Activated CD8-positive, alpha-beta memory T cell treated with anti-CD3 and anti-CD28 coated beads, Interleukin-2, amount 50 U/mL, for 1 hour (primary cell): ENCODE data around the gene LMNTD2.

Source experiments
- DNase-seq: peaks from one replicate; pipeline ENCODE4 v3.0.0-alpha.2; 2020; ENCODE audit errors: extremely low read depth

LMNTD2 gene, protein sequence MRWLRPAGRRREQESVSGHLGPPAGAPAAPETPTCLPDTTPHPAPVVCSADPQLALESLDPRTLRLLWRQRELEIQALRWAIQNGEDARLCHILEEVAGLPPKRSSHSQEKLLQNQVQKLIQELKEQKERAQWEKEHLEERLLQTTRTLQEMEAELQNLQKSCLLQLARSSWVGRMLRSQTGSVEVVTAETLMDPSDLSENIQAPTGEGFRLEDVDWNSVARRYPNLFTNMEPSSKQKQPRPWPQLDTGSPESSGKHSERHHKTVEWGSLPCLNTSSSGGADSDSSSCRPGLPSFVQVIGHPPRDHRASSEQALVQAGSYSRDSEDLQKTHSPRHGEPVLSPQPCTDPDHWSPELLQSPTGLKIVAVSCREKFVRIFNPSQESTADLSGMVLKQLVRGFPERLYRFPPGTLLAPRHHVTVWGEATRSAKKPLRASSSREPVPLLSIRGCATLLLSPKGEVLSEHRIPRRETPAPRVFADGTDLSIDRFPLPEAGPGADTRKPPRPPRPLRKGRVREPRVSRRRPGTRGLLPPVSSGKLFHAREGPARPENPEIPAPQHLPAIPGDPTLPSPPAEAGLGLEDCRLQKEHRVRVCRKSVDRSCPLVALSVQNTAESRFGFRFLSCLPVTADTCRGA

DNA sequence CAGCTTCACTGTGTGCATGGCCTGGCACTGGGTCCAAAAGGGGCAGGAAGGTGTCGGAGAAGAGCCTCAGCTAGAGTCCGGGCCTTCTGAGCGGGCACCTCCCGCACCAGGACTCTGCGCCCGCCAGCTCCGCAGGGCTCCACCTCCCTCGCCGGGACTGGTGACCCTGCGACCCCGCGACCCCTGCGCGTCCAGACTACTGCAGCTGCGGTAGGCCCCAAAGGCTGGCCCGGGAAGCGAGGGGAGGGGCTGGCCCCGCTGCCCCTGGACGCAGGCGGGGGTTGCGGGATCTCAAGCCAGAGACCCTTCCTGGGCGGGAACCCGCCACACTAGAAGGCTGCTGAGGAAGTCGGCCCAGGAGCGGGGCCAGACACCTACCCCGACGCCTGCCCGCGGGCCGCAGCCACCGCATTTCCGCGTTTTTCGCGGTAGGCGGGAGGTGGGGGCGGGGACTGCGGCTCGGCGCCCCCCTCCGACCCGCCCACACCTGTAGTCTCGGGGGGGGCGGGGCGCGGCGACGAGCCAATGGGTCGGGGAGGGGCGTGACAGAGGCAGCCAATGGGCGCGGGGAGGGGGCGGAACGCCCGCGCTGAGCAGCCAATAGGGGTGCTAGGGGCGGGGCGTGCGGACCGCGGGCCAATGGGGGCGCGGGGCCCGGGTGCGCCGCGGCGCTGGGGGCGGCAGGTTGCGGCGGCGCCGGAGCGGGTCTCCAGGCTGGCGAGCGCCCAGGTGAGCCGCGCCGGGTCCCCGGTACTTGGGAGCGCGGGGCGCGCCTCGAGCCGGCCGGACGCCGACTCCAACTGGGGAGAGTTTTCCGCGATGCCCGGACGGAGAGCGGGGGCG, at the start of gene LMNTD2, which contains the start of gene RASSF7:
LMNTD2 (minus strand) TSS at position 434 of the 843 bp plus-strand sequence; CDS start at position 412, 22 bp downstream.
RASSF7 (plus strand) TSS at position 666 of the 843 bp plus-strand sequence. CDS start 799 bp downstream, outside the sequence.
- peak; percentile 83 for DNase-seq

DNA sequence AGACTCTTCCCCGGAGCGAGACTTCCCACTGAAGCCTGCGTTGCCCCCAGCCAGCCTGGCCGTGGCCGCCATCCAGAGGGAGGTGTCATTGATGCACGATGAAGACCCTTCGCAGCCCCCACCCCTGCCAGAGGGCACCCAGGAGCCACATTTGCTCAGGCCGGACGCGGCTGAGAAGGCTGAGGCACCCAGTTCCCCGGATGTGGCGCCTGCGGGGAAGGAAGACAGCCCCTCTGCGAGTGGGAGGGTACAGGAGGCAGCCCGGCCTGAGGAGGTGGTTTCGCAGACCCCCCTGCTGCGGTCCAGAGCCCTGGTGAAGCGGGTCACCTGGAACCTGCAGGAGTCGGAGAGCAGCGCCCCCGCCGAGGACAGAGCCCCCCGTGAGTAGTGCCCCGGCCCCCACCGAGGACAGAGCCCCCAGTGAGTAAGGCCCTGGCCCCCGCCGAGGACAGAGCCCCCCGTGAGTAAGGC, 48.8 kb upstream of the LMNTD2 start:
- DNase-seq, result no peak

DNA sequence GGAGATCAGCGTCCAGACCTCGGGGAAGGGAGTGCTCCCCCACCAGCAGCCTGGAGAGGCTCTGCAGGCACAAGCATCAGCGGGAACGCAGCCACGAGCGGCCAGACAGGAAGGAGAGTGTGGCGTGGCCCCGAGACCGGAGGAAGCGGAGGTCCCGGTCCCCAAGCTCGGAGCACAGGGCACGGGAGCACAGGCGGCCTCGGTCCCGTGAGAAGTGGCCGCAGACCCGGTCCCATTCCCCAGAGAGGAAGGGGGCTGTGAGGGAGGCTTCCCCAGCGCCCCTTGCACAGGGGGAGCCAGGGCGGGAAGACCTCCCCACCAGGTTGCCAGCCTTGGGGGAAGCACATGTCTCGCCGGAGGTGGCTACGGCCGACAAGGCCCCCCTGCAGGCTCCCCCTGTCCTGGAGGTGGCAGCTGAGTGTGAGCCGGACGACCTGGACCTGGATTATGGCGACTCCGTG, 48.3 kb upstream of the LMNTD2 start:
- DNase-seq, result no peak

DNA sequence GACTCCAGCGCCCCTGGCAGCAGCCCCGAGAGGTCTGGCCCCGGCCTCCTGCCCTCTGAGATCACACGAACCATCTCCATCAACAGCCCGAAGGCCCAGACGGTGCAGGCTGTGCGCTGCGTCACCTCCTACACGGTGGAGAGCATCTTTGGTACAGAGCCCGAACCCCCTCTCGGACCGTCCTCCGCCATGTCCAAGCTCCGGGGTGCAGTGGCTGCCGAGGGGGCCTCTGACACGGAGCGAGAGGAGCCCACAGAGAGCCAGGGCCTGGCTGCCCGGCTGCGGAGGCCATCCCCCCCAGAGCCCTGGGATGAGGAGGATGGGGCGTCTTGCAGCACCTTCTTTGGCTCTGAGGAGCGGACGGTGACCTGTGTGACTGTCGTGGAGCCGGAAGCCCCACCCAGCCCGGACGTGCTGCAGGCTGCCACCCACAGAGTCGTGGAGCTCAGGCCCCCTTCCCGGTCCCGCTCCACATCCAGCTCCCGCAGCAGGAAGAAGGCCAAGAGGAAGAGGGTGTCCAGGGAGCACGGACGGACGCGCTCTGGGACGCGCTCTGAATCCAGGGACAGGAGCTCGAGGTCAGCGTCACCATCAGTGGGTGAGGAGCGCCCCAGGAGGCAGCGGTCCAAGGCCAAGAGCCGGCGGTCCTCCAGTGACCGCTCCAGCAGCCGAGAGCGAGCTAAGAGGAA, 47.6 kb upstream of the LMNTD2 start:
- DNase-seq, result no peak

DNA sequence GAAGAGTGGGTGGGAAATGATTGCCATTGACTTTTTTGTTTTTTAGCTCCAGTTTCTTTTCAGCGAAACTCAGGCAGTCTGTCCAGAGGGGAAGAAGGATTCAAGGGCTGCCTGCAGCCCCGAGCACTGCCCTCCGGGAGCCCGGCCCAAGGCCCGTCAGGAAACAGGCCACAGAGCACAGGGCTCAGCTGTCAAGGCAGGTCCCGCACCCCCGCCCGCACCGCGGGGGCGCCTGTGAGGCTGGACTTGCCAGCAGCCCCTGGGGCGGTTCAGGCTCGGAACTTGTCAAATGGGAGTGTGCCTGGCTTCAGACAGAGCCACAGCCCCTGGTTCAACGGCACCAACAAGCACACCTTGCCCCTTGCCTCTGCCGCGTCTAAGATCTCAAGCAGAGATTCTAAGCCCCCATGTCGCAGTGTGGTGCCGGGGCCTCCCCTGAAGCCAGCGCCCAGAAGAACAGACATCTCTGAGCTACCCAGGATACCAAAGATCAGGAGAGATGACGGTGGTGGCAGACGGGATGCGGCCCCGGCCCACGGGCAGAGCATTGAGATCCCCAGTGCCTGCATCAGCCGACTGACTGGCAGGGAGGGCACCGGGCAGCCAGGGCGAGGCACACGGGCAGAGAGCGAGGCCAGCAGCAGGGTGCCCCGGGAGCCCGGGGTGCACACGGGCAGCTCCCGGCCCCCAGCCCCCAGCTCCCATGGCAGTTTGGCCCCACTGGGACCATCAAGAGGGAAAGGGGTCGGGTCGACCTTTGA, 46.7 kb upstream of the LMNTD2 start:
- DNase-seq, result no peak

DNA sequence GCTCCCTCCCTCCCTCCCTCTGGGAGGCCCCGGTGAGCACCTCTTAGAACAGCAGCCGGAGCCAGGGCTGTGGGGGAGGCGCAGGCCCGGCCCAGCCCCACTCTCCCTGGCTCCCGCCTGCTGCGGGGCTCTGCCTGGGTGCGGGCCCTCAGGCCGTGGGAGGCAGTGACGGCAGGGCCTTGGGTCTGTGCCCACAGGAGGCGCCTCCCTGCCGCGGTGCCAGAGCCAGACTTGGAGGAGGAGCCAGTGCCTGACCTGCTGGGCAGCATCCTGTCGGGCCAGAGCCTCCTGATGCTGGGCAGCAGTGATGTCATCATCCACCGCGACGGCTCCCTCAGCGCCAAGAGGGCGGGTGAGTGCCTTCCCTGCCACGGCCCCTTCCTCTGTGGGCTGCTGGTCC, 45.7 kb upstream of the LMNTD2 start:
- DNase-seq, result no peak

DNA sequence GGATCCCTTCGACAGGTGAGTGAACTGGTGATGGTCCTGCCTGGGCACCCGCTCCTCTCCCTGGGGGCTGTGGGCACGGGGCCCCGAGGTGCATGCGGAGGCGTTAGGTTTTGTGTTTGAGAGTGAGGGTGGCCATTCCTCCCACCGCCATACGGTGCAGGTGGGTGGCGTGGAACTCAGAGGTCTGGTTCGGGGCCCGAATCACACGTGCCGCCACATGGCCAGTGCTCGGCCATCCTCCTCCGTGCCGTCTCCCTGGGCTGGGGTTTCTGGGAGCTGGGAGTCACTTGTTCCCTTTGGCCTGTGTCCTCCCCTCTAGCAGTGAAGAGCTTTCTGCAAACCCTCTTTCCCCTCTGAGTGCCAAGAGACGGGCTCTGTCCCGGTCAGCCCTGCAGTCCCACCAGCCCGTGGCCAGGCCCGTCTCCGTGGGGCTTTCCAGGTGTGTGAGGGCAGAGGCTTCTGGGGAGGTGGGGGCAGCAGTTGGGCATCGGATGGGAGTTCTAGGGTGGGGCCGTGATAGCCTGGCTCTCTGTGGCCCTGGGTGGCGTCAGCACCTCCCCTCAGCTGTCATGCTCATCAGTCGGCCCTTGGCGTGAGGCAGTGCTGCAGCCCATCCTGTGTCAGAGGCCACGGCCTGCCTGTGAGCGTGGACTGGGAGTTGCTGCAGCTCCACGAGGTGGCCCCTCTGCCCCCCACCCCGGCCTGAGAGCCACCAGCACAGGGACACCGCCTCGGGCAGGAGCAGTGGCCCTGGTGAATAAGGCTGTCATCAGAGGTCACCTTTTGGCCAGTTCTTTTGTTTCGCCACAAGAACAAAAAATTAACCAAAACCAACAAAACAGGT, 45.0 kb upstream of the LMNTD2 start:
- no peak for DNase-seq

DNA sequence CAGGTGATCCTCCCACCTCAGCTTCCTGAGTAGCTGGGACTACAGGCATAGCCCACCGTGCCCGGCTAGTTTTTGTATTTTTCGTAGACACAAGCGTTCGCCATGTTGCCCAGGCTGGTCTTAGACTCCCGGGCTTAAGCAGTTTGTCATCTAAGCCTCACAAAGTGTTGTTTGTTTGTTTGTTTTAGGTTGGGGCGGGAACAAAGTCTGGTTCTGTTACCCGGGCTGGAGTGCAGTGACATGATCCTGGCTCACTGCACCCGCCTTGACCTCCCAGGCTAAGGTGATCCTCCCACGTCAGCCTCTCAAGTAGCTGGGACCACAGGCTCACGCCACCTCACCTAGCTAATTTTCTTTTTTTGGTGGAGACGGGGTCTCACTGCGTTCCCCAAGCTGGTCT, 42.6 kb upstream of the LMNTD2 start:
- DNase-seq, result no peak

DNA sequence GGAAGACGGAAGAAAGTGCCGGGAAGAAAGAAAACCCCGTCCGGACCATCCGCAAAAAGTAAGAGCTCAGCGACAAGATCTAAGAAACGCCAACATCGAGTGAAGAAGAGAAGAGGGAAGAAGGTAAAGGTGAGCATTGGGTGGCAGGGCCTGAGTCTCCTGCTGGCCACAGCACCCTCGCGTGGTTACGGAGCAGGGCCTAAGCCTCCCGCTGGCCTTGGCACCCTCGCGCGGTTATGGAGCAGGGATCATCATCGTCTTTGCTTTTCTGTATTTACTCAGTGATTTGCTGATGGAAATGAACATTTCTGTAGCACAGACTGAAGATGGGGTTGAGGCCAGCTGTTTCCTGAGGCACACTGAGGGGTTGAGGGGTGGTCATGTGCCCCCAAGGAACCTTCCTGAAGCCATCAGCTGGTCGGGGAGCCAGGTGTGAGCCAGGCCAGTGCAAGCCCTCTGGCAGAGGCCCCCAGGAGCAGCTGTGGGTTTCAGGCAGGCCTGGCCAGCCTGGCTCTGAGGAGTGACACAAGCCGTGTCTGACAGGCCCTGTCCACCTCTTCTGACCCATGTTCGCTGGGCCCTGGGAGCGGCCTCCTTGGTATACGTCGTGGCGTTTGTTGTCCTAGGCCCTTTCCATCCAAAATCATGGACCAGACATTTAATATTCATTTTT, 41.2 kb upstream of the LMNTD2 start:
- no peak for DNase-seq

DNA sequence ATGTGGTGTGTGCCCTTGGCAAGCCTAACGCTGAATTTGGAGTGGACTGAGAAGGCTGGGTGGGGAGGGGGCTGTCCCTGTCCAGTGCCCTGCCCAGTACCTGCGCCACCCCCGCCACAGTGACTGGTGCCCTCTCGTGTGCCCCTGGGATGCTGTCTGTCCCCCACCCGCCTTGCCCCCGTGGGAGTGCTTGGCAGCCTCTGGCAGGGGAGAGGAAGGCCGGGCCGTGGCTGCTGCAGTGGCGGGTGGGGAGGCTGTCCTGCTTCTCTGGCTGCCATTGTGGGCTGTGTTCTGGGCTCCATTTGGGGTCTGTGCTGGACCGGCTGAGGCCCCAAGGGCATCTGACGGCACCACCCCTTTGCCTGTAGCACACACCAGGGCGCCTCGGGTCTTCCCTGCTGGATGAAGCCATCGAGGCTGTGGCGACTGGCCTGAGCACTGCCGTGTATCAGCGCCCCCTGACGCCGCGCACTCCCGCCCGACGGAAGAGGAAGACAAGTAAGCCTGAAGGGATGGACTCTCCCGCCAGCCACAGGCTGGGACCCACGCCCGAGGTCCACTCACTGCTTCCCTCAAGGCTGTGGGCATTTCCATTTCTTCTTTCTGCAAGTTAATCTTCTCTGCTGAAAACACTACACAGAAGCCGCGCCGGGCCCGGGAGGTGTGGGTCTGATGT, 37.6 kb upstream of the LMNTD2 start:
- DNase-seq, result no peak

DNA sequence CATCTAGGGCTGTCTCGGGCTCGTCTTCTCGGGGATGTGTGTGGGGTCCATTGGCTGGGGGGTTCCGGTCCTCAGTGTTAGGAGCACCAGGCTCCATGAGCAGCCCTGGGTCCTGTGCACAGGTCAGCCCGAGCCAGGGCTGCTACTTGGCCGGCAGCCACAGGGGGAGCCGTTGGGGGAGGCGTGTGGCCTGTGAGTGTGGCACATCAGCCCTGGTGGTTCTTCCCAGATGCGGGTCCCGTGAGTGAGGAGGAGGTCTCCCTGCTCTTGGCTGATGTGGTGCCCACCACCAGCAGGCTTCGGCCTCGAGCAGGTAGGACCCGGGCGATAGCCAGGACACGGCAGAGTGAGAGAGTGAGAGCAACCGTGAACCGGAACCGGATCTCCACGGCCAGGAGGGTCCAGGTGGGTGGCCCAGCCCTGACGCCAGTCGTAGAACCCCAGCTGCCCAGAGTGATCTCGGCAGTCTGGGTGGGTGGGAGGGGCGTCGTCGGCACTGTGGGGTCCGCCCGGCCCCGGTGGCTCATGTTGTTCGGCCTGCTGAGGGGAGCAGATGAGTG, 36.7 kb upstream of the LMNTD2 start:
- DNase-seq, result no peak

DNA sequence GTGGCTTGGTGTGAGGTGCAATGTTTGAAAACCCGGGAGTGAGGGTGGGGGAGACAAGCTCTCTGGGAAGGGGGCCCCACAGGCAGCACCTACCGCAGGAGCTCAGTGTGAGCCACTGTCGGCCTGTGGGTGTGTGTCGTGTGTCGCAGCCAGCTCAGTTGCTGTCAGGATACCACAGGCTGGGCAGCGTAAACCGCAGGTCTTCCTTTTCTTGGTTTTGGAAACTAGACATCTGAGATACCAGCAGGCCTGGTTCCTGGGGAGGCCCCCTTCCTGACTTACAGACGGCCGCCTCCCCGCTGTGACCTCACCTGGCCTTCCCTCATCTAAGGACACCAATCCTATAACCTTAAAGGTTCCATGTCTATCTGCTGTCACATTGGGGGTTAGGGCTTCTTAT, 35.8 kb upstream of the LMNTD2 start:
- DNase-seq, result no peak

DNA sequence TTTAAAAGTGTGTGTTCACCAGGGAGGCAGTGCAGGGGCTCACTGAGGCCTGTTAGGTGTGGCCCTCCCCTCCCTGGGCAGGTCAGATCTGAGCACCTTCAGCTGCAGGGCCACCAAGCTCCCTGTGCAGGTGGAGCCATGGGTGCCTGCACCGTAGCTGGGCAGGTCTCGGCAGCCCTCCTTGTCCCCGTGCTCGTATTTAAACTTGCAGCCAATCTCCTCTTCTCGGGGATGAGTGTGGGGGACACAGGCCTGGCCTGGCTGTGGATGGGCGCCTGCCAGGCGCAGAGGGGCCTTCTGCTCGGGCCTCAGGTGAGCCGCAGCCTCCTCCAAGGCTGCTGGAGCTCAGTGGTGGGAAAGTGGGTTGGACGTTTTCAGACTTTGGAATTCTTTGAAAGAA, 34.9 kb upstream of the LMNTD2 start:
- DNase-seq, result no peak

DNA sequence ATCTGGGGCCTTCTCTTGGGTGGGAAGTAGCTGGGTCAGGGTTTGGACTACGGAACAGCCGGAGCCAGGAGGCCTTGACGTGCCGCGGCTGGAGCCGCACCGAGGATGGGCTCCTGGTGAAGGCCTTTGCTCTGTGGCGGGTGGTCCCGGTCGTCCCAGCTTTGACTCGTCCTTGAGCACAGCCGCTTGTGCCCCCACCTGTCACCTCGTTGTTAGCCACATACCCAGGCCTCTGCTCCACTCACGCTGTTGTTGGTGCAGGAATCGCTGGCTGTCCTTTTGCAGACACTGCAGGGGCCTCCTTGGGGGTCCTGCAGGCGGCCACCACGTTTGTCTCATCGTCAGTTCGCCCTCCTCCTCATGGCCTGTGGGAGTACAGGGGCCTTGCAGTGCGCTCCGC, 32.8 kb upstream of the LMNTD2 start:
- DNase-seq, result no peak

DNA sequence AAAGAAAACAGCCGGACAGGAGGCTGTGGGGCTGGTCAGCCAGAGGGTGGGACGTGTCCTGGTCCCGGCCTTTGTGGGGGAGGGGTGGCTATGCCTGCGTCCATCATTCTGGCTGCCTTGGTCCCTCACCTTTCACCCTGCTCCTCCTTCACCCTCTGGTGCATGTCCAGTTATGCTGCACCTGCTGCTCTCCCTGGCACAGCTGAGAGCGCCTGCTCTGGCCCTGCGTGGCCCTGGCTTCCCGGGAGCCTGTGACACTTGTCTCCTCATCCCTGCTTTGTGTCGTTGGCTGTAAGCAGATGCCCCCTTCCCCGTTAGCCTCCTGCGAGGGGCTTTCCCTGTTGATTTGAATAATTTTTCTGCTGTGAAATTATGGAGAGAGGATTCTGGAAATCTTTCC, 32.4 kb upstream of the LMNTD2 start:
- no peak for DNase-seq

DNA sequence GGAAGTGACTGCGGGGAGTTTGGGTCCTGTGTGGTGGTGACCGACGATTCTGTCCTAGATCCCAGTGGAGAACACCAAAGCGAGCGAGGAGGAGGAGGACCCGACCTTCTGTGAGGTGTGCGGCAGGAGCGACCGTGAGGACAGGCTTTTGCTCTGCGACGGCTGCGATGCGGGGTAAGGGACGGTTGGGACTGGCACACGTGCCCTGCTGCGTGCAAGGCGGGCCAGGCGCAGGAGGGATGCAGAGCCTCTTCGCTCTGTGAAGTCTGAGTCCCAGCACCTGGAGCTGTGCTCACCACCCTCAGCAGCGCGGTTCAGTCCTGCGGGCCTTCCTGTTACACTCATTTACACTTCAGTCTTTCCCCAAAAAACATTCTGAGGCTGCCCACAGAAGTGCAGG, 32.0 kb upstream of the LMNTD2 start:
- DNase-seq, result no peak

DNA sequence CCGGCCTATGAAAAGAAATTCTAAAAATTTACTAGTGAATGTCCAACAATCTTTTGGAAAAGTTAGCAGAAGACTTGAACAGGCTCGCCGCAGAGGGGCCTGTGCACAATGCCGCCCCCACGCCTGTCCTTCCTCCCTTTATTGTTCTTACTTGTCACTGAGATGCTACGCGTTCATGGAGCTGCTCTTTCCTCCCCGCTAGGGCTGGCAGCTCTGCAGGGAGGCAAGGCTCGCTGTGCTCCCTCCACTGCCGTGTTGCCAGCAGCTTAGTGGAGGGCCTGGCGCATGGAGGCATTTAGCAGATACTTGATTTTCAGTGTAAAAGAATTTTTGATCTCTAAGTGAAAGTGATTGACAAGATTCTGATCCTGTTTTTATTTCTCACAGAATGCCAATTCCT, 30.5 kb upstream of the LMNTD2 start:
- DNase-seq, result no peak

DNA sequence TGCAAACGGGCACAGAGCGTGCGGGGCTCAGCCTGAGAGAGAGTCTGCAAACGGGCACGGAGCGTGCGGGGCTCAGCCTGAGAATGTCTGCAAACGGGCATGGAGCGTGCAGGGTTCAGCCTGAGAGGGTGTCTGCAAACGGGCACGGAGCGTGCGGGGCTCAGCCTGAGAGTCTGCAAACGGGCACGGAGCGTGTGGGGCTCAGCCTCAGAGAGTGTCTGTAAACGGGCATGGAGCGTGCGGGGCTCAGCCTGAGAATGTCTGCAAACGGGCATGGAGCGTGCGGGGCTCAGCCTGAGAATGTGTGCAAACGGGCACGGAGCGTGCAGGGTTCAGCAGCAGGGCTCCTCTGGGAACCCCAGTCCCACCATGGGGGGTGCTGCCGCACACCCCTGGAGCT, 29.3 kb upstream of the LMNTD2 start:
- DNase-seq, result no peak
